ENCODE data around the gene HOXC12. TPM values are rescaled to one million over a fixed set of nuclear protein-coding genes. Genes with fewer than 3 reads are reported as not detected.

HOXC12 gene
- total RNA-seq, 1 experiment from 2014 or later = not detected

DNA sequence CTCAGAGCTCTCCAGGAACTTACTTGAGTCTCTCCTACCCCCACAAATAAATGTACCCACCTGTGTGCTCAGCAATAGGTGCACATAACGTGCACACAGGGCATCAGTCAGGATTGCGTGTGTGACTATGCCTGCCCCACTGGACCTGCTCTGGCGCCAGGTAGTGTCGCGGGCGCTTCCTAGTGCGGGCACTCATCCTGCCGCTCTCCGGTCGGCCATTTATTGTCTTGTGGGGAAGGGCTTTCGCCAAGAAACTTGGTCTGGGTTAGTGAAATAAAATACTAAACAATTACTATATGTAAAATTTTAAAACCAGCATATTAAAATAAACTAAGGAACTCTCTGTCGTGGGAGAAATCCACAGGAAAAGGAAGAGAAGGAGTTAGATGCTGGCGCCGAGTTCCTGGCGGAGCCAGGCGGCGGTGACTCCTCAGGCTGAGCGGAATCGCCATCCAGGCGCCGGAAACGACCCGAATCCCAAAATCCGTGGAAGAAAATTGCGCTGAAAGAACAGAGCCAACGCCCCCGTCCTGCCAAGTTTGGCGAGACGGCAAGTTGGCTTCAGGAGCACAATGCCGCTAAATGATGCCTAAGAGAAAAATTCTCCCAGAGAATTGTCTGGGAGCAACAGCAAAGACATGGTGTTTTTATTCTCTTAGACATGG lies 24.0 kb upstream of the HOXC12 start:
- ChIA-PET CTCF (no interaction called here), POLR2A (no interaction called here)
- TF ChIP-seq, protein P1, sequence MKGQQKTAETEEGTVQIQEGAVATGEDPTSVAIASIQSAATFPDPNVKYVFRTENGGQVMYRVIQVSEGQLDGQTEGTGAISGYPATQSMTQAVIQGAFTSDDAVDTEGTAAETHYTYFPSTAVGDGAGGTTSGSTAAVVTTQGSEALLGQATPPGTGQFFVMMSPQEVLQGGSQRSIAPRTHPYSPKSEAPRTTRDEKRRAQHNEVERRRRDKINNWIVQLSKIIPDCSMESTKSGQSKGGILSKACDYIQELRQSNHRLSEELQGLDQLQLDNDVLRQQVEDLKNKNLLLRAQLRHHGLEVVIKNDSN (CRISPR knock-in tag; IDR thresholded peaks at IDR 0.05) = no peak
- TF ChIP-seq, protein P2, sequence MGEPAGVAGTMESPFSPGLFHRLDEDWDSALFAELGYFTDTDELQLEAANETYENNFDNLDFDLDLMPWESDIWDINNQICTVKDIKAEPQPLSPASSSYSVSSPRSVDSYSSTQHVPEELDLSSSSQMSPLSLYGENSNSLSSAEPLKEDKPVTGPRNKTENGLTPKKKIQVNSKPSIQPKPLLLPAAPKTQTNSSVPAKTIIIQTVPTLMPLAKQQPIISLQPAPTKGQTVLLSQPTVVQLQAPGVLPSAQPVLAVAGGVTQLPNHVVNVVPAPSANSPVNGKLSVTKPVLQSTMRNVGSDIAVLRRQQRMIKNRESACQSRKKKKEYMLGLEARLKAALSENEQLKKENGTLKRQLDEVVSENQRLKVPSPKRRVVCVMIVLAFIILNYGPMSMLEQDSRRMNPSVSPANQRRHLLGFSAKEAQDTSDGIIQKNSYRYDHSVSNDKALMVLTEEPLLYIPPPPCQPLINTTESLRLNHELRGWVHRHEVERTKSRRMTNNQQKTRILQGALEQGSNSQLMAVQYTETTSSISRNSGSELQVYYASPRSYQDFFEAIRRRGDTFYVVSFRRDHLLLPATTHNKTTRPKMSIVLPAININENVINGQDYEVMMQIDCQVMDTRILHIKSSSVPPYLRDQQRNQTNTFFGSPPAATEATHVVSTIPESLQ (CRISPR knock-in tag; IDR thresholded peaks at IDR 0.05) = no peak
- Mint-ChIP-seq H3K4me1 (peaks cover 16% of the 10 kb centered on the region), H3K4me3 (no peak overlapping the region), H3K27ac (no peak overlapping the region), H3K36me3 (no peaks in the 10 kb centered on the region), H3K27me3 (ENCODE audit: low read depth) (peaks cover 100% of the 10 kb centered on the region), H3K9me3 (no peaks in the 10 kb centered on the region)
- DNase-seq (ENCODE audit: low spot score) = peak; percentile 38
- ATAC-seq = no peak; the same call in 1 of the 2 replicates

GRCh38 chr12:53931844-53932581 lies 22.7 kb upstream of the HOXC12 start:
- H3K27ac Mint-ChIP-seq = no peak overlapping the region
- H3K4me3 Mint-ChIP-seq = no peak overlapping the region
- ATAC-seq (no peak), DNase-seq (ENCODE audit: low spot score) (no peak)
- H3K27me3 Mint-ChIP-seq (ENCODE audit: low read depth) = peaks cover 100% of the 10 kb centered on the region
- TF ChIP-seq RORB (CRISPR knock-in tag; IDR thresholded peaks at IDR 0.05) (no peak), ZNF396 (CRISPR knock-in tag; IDR thresholded peaks at IDR 0.05; ENCODE audit: borderline replicate concordance) (no peak), PRRX2 (CRISPR knock-in tag; IDR thresholded peaks at IDR 0.05) (no peak), OVOL2 (CRISPR knock-in tag; IDR thresholded peaks at IDR 0.05; ENCODE audit: borderline replicate concordance) (no peak), ZBTB43 (CRISPR knock-in tag; IDR thresholded peaks at IDR 0.05) (no peak), SMAD3 (CRISPR knock-in tag; IDR thresholded peaks at IDR 0.05; ENCODE audit: borderline replicate concordance) (no peak), ZNF121 (CRISPR knock-in tag; IDR thresholded peaks at IDR 0.05) (no peak)
- TF ChIP-seq, protein P1 (CRISPR knock-in tag; IDR thresholded peaks at IDR 0.05) = no peak
- TF ChIP-seq, protein P3, sequence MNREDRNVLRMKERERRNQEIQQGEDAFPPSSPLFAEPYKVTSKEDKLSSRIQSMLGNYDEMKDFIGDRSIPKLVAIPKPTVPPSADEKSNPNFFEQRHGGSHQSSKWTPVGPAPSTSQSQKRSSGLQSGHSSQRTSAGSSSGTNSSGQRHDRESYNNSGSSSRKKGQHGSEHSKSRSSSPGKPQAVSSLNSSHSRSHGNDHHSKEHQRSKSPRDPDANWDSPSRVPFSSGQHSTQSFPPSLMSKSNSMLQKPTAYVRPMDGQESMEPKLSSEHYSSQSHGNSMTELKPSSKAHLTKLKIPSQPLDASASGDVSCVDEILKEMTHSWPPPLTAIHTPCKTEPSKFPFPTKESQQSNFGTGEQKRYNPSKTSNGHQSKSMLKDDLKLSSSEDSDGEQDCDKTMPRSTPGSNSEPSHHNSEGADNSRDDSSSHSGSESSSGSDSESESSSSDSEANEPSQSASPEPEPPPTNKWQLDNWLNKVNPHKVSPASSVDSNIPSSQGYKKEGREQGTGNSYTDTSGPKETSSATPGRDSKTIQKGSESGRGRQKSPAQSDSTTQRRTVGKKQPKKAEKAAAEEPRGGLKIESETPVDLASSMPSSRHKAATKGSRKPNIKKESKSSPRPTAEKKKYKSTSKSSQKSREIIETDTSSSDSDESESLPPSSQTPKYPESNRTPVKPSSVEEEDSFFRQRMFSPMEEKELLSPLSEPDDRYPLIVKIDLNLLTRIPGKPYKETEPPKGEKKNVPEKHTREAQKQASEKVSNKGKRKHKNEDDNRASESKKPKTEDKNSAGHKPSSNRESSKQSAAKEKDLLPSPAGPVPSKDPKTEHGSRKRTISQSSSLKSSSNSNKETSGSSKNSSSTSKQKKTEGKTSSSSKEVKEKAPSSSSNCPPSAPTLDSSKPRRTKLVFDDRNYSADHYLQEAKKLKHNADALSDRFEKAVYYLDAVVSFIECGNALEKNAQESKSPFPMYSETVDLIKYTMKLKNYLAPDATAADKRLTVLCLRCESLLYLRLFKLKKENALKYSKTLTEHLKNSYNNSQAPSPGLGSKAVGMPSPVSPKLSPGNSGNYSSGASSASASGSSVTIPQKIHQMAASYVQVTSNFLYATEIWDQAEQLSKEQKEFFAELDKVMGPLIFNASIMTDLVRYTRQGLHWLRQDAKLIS (CRISPR knock-in tag; IDR thresholded peaks at IDR 0.05; ENCODE audit: borderline replicate concordance) = no peak
- TF ChIP-seq, protein P4, sequence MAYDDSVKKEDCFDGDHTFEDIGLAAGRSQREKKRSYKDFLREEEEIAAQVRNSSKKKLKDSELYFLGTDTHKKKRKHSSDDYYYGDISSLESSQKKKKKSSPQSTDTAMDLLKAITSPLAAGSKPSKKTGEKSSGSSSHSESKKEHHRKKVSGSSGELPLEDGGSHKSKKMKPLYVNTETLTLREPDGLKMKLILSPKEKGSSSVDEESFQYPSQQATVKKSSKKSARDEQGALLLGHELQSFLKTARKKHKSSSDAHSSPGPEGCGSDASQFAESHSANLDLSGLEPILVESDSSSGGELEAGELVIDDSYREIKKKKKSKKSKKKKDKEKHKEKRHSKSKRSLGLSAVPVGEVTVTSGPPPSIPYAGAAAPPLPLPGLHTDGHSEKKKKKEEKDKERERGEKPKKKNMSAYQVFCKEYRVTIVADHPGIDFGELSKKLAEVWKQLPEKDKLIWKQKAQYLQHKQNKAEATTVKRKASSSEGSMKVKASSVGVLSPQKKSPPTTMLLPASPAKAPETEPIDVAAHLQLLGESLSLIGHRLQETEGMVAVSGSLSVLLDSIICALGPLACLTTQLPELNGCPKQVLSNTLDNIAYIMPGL (CRISPR knock-in tag; IDR thresholded peaks at IDR 0.05) = no peak
- no peaks in the 10 kb centered on the region for H3K9me3 Mint-ChIP-seq
- ChIA-PET POLR2A (no interaction called here), CTCF (no interaction called here)
- H3K4me1 Mint-ChIP-seq = peaks cover 22% of the 10 kb centered on the region
- no peaks in the 10 kb centered on the region for H3K36me3 Mint-ChIP-seq

Measured in WTC11 (cell line).